HFF-Myc (cell line): ENCODE measurements around the gene SPCS3.
A peak's percentile ranks its signal among the peaks of the same experiment; 100 is the strongest.

ENCODE experiments used
- DNase-seq: peaks from one replicate; pipeline ENCODE4 v3.0.0-alpha.2; 2011; ENCODE audit warnings: low read depth; ENCODE audit errors: extremely low read depth
- H3K4me3 ChIP-seq: replicated peaks from 2 replicates; pipeline ENCODE4 v1.5.1; 2011; ENCODE audit warnings: low read depth, mild to moderate bottlenecking, control low read depth, low read length
- TF ChIP-seq, protein P1 (sequence below): IDR thresholded peaks from 2 replicates; pipeline ENCODE4 v1.5.1; 2012; ENCODE audit warnings: mild to moderate bottlenecking, low read depth, low read length, control low read depth; ENCODE audit errors: missing control alignments

The SPCS3 gene

DNA sequence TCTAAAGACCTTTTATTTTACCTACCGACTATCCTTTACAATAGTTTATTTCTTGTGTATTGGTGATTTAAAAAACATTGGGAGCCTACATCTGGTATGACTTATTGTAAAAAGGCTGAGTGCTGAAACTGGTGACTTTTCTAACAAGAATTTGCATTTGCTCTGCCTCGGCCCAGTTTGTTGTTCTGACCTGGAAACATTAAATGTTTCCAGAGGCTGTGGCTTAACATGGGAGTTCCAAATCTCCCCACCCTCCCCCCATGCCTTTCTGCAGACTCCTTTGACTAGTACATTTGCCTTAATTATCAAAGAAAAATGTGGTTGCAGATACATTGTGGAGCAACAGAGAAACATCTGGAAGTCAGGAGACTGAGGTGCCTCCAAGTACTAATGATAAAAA lies 39.8 kb downstream of the SPCS3 start:
- TF ChIP-seq, protein P1, sequence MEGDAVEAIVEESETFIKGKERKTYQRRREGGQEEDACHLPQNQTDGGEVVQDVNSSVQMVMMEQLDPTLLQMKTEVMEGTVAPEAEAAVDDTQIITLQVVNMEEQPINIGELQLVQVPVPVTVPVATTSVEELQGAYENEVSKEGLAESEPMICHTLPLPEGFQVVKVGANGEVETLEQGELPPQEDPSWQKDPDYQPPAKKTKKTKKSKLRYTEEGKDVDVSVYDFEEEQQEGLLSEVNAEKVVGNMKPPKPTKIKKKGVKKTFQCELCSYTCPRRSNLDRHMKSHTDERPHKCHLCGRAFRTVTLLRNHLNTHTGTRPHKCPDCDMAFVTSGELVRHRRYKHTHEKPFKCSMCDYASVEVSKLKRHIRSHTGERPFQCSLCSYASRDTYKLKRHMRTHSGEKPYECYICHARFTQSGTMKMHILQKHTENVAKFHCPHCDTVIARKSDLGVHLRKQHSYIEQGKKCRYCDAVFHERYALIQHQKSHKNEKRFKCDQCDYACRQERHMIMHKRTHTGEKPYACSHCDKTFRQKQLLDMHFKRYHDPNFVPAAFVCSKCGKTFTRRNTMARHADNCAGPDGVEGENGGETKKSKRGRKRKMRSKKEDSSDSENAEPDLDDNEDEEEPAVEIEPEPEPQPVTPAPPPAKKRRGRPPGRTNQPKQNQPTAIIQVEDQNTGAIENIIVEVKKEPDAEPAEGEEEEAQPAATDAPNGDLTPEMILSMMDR, result no peak
- H3K4me3 ChIP-seq, result no peak overlapping the region
- peak; percentile 83 for DNase-seq

DNA sequence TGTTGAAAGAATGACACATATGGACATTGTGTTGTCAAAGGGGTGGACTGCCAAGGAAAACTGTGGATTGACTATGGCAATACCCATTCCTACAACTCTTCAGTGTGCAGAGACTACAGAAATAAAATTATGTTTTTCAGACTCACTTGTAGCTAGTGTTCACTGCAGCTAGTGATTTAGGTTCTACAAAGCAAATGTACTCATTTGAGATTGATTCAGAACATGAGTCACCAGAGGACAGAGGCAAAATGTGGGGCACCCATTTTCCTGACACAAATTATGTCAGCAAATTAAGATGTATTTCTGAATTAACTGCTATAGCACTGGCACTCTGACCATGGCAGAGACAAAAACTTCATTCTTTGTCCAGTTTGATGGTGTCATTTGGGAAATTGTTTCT lies 40.7 kb downstream of the SPCS3 start:
- DNase-seq, result no peak
- TF ChIP-seq, protein P1, result no peak
- H3K4me3 ChIP-seq, result no peak overlapping the region

DNA sequence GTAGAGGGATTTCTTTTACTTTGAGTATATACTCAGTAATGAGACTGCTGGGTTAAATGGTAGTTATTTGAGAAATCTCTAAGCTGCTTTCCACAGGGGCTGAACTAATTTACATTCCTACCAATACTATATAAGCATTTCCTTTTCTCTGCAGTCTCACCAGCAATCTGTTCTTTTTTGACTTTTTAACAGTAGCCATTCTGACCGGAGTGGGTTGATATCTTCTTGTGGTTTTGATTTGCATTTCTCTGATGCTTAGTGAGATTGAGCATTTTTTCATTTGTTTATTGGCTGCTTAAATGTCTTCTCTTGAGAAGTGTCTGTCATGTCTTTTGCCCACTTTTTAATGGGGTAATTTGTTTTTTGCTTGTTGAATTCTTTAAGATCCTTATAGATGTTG lies 43.3 kb downstream of the SPCS3 start:
- no peak for DNase-seq
- TF ChIP-seq, protein P1, result no peak
- H3K4me3 ChIP-seq, result no peak overlapping the region

DNA sequence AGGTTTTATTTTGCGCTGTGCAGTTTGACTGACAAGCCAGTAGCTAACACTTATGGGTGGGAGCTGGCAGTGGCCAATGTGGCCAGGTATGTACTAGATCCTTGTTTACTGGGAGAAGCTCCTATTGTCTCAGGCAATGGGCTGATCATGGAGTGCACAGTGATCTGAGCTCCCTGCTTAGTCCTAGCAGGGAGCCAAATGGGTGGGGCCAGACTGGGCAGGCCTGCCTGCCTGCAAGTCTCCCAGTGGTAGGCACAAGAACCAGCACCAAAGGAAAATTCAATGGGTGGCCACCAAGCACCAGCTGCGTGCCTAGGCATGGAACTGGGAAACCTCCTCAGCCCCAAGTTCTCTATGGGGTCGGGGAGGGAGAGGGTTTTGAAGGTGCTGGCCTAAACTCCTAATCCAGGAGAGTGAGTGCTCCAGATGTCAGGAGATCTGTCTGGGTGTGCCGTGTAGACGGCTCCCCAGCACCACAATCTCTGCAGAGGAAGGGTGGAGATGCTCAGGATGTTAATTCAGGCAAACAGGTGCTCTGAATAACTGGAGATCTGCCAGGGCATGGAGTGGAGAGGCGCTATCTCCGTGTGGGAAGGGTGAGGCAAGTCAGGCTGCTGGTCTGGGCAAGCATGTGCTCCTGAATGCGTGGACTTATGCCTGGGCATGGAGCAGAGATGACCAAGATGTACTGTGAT lies 48.2 kb downstream of the SPCS3 start:
- TF ChIP-seq, protein P1, result no peak
- H3K4me3 ChIP-seq, result no peak overlapping the region
- DNase-seq, result no peak

DNA sequence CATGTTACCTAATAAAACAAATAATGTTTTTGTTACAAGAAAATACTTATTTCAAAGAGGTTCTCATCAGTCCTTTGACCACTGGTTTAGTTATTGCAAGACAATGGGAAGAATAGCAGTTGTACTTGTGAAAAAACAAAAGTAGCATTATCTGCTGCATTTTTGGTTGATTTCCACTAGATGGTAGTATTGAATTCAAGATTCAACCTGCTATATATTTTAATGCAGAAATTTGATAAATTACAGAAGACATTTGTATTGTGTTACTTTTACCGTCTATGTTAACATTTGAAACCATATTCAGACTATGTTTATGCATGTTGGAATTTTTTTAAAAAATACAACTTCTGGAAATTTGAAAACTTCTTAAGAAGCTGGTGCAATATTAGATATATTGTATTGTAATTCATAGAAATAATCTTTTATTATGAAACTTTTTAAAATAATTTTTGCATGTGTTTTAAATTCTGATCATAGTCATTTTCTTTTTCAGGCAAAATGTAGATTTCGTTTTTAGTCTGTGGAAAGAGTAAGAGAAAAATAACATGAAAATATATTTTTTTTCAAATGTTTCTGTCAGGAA lies 56.4 kb downstream of the SPCS3 start:
- DNase-seq, result no peak
- no peak overlapping the region for H3K4me3 ChIP-seq
- TF ChIP-seq, protein P1, result peak; percentile 35

DNA sequence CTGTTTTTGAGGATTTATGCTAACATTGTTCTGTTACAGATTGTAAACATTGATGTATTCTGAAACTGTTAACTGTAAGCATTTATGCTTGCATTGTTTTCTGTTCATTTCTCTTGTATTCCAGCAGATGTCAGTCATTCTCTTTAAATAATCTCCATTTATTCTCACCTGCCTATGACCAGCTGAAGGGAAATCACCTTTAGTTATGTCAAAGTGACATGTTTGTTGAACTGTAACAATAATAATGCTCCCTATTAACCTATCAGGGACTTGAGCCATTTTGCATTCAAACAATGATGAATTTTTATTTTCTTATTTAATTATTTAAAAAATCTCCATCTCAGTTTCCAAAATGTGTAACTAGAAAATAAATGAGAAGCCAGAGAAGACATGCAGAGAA lies 58.0 kb downstream of the SPCS3 start:
- no peak overlapping the region for H3K4me3 ChIP-seq
- TF ChIP-seq, protein P1, result peak; percentile 10
- DNase-seq, result no peak
